Epithelial cell of esophagus (primary cell): ENCODE data around the gene ADRA2B.
"Not testable (repeated sequence)": the region's sequence is repeated elsewhere in the genome, so short reads cannot be mapped to it uniquely, and the experiment has no call there.

ENCODE experiments used
- DNase-seq: peaks from one replicate; pipeline ENCODE4 v3.0.0; 2010; ENCODE audit warnings: low read depth
- H3K4me3 ChIP-seq: 2 replicates; pipeline ENCODE4 v1.5.1; 2011; ENCODE audit warnings: mild to moderate bottlenecking, low read length, control low read depth
- CTCF ChIP-seq: IDR thresholded peaks from 2 replicates; pipeline ENCODE4 v1.5.1; 2011; ENCODE audit warnings: low read depth, mild to moderate bottlenecking, low read length, control low read depth, inconsistent platforms; ENCODE audit not compliant: insufficient read depth; ENCODE audit errors: missing control alignments

Gene ADRA2B

DNA sequence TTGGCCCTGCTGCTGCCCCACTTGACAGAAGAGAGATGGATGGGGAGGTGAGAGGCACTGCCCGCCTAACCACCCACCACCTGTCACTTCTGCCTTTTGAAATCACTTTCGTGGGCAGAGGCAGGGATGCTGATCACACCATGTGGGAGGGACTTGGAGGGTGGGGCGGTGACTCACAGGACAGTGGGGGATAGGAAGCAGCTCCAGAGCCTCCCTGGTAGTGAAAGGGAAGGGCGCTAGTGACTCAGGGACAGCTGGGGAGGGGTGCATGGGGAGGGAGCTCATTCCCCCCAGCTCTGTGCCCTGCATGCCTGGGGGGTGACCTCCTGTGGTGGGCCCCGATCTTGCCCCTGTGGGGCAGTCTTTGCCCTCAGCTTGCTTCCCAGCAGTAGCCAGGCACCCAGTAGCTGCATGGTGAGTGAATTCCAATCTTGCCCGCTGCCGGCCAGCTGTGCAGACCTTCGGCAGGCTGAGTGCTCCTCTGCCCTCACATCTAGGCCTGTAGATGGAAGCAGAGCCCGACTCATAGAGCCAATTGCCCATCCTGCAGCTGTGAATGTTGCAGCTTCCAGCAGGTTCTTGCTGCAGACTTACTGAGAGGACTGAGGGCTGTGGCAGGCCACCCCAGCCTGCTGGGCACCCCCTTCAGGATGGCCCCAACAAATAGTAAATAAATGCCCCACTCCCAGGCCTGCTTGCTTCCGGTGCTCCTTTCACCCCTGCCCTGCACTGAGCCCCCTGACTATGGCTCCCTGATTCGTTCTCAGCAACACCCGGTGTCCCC lies 53.1 kb downstream of the ADRA2B start:
- peak; percentile 65 for DNase-seq
- peak; percentile 3 for TF ChIP-seq CTCF
- H3K4me3 ChIP-seq, result not testable (repeated sequence)
